AG08396 (cell line): ENCODE data around the gene TAS2R19.
"Not testable (repeated sequence)": the region's sequence is repeated elsewhere in the genome, so short reads cannot be mapped to it uniquely, and the experiment has no call there.

Experiments
- DNase-seq: peaks from one replicate; pipeline ENCODE4 v3.0.0; 2012; ENCODE audit warnings: low spot score, mixed read lengths

The TAS2R19 gene, protein sequence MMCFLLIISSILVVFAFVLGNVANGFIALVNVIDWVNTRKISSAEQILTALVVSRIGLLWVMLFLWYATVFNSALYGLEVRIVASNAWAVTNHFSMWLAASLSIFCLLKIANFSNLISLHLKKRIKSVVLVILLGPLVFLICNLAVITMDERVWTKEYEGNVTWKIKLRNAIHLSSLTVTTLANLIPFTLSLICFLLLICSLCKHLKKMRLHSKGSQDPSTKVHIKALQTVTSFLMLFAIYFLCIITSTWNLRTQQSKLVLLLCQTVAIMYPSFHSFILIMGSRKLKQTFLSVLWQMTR

DNA sequence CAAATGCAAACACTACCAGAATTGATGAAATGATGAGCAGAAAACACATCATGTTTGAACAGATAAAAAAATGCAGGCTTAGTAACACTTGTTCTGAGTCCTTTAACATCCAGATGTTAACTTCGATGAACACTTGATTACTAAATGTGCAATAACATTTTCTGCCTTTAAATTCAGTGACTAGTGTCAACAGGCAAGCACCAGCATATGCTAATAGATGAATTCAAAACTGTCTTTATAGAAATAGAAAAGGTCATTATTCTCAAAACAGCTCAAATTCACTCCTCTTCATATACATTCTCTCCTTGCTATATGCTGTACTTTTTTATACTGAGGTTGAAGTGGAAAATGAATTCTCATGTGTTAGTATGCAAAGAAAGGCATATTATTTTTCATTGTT lies at the start of gene TAS2R19:
Gene TAS2R19 (minus strand): TSS at position 101 of the 400 bp plus-strand sequence. CDS start 49 bp downstream, at position 52.
- no peak for DNase-seq

DNA sequence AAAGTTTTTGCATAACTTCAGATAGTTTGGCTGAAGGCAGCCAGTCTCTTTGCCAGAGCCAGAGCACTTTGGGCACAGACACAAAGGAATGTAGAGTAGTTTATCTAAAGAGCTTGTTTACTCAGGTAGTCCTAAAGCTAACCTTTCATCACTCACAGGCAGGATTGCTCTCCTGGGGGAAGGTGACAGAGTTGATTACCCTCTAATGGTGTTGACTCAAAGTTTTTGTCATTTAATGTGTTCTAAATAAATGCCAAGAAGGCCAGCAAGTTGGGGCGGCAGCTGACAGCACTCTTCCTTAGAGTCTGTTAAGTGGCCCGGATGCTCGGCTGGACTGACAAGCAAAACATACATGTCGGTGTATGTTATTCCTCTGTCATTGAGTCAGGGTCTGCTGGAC lies 49.0 kb upstream of the TAS2R19 start:
- no peak for DNase-seq

DNA sequence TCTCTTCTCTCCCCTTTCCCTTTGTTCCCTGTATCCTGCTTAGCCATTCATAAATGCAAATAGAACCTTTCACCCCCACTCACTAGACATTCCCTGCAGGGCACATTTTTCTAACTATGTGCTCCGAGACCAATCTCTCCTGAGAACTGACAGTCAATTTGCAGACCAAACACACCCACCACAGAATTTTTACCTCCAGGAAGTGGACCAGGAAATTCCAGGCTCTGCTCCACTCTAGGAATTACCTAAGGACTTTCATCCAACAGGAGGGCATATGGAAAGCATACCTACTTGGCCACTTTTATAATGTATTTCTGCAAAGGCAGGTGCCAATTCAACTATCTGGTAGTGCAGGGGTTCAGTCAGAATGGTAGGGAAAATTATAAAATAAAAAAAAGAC lies 48.6 kb upstream of the TAS2R19 start:
- DNase-seq, result no peak

DNA sequence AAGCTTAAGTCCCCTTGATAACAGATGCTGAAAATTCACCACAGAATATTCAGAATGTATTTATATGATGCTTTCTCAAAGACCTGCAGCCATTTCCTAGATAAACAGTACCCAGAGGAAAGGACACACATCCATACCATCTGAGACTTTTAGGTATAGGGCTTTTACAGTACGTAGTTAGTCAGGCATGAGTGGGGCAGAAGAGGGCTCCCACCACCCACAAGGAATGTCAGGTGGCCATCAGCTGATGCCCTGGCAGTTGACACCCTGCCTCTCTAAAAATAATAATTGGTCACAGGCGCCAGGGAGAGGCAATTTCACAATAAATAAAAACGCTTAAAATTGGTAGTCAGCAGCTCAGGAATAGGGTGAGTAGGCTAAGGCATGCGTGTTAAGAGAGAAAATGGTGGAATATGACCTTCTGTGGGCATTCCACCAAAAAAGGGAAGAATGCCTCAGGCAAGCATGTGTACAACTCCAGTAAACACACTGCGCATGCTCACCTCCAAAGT lies 47.5 kb upstream of the TAS2R19 start:
- DNase-seq, result no peak

DNA sequence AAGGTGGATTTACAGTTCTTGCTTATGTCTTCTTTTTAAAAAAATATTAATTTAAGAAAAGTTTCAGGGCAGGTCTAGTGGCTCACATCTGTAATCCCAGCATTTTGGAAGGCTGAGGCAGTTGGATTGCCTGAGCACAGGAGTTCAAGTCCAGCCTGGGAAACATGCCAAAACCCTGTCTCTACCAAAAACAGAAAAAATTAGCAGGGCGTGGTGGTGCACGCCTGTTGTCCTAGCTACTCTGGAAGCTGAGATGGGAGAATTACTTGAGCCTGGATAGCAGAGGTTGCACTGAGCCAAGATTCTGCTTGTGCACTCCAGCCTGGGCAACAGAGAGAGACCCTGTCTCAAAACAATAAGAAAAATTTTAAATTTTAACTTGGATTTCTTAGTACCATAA lies 45.1 kb upstream of the TAS2R19 start:
- DNase-seq, result no peak

DNA sequence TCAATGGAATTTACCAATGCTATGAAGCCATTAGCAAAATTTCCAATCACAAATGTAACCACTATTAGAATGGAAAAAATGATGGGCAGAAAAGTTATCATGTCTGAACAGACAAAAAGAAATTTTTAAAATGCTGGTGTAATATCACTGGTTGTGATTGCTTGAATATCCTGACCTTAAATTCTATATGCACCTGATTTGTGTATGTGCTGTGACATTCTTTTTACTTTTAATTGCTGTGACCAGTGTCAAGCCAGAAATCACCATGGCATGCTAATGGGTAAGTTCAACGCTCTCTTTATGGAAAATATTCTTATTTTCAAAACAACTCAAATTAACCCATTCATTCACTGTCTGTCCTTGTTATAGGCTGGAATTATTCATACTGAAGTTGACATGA lies 39.8 kb upstream of the TAS2R19 start, which contains the start of gene TAS2R46:
Gene TAS2R46 (minus strand): TSS at position 101 of the 400 bp plus-strand sequence. CDS start 0 bp downstream, at position 101.
- not testable (repeated sequence) for DNase-seq

DNA sequence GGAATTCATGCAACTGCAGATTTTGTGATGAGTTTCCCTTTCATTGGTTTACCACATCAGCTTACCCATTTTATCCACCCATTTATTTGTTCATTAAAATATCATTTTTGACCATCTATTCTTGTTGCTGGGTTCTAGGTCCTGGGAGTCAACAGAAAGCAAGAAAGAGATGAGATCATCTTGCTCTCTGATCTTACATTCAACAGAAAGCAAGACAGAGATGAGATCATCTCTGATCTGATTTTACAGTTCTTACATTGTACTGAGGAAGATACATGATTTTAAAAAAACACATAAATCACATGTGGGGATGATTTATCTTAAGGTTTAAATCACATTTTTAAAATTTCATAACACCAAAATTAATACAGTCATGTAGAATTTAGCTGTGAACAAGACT lies 37.4 kb upstream of the TAS2R19 start:
- DNase-seq, result no peak

DNA sequence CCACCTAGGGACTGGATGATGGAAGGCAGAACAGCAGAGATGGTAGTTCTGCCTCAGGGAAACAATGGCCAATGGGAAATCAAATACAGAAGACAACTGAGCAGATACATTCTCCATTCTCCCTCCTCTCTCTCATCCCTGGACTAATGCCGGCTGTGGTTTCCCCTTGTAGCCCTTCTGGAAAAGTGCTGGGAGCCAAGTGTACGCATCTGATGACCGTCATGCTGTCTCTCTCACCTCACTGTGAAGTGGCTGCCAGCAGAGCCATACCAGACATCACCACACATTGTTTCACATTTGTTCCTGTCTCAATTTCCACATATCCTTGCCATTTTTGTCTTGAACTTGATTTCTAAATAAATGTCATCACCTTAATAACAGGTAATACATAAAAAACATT lies 36.6 kb upstream of the TAS2R19 start:
- no peak for DNase-seq

DNA sequence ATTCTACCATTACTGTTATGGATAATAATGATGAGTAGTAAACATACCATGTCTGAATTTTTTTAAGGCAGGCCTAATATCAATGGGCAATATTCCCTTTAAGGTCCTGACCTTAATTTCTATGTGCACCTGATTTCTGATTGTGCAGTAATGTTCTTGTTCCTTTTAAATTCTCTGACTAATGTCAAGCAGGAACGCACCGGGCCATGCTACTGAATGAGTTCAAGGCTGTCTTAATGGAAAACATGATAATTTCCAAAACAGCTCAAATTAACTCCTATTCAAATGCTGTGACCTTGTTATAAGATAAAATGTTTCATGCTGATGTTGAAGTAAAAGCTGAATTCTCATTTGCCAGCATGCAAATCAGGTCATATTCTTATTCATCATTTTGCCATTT lies 32.9 kb upstream of the TAS2R19 start:
- no peak for DNase-seq

DNA sequence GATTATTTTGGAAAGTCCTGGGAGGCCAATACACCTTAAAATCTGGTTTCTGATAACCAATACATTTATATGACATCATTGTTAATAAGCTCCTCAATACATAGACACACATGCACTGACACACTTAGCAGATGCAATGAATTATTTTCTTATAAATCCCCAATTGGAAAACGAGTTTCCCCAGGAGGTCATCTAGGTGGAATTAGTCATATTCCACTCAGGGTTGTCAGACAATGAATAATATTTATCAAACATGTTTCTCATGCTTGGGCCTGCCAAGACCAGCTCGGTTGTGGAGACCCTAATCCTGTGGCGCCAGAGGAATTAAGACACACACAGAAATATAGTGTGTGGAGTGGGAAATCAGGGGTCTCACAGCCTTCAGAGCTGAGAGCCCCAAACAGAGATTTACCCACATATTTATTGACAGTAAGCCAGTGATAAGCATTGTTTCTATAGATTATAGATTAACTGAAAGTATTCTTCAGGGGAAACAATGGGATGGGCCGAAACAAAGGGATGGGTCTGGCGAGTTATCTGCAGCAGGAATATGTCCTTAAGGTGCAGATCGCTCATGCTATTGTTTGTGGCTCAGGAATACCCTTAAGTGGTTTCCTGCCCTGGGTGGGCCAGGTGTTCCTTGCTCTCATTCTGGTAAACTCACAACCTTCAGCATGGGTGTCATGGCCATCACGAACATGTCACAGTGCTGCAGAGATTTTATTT lies 27.5 kb upstream of the TAS2R19 start:
- not testable (repeated sequence) for DNase-seq

DNA sequence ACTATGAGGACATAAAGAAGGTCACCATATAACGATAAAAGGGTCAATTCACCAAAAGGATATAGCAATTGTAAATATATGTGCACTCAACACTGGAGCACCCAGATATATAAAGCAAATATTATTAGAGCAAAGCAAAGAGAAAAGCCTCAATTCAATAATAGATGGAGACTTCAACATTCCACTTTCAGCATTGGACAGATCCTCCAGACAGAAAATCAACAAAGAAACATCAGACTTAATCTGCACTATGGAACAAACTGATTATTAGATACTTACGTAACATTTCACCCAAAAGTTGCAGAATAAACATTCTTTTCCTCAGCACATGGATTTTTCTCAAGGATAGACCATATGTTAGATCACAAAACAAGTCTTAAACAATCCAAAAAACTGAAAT lies 18.9 kb upstream of the TAS2R19 start:
- DNase-seq, result not testable (repeated sequence)

DNA sequence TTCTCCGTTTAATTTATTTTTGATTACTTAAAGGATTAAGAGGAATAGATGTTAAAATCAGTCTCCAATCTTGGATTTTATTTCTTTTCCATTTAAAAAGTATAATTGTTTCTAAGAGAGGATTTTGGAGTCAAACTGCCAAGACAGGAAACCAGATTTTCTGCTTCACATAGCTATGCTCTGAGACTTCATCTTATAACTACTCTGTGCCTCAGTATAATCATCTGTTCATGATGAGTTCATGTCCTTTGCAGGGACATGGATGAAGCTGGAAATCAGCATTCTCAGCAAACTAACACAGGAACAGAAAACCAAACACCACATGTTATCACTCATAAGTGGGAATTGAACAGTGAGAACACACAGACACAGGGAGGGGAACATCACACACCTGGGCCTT lies 17.7 kb upstream of the TAS2R19 start:
- DNase-seq, result no peak

DNA sequence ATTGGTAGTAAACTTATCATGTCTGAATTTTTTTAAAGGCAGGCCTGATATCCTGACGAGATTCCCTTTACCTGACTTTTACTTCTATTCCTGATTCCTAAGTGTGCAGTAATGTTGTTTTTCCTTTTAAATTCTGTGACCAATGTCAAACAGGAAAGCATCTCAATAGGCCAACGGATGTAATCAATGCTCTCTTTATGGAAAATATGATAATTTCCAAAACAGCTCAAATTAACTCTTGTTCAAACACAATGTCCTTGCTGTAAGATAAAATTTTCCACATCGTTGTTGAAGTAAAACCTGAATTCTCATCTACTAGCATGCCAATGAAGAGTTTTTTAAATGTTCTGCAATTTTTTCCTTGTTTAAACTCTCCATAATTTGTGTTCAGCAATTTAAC lies 16.8 kb upstream of the TAS2R19 start:
- no peak for DNase-seq

DNA sequence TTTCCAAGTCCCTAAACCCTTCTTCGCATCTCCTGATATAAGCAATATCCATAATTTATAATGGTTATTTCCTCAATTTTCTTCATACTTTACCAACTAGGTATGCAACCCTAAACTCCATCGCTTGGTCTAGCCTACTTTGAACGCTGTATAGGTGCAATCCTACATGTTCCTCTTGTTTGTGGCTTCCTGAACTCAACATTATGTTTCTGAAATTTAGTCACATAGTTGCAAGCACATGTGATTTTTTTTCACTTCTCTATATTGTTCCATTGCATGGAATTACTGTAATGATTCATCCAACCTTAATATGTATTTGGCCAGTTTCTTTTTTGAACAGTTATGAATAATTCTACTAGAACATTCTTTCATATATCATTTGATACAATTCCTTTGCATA lies 11.5 kb upstream of the TAS2R19 start:
- DNase-seq, result not testable (repeated sequence)

DNA sequence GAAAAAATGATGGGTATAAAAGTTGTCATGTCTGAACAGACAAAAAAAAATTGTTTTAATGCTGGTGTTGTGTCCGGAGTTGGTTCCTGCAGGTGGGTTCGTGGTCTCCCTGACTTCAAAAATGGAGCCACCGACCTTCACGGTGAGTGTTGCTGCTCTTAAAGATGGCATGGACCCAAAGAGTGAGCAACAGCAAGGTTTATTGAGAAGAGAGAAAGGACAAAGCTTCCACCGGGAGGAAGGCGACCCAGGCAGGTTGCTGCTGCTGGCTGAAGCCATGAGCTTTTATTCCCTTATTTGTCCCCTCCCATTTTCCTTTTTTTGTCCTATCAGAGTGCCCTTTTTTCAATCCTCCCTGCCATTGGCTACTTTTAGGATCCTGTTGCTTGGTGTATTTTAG lies 8.9 kb upstream of the TAS2R19 start, which contains the start of gene TAS2R31:
Gene TAS2R31 (minus strand): TSS at position 101 of the 400 bp plus-strand sequence. CDS start 72 bp downstream, at position 29.
- DNase-seq, result no peak

DNA sequence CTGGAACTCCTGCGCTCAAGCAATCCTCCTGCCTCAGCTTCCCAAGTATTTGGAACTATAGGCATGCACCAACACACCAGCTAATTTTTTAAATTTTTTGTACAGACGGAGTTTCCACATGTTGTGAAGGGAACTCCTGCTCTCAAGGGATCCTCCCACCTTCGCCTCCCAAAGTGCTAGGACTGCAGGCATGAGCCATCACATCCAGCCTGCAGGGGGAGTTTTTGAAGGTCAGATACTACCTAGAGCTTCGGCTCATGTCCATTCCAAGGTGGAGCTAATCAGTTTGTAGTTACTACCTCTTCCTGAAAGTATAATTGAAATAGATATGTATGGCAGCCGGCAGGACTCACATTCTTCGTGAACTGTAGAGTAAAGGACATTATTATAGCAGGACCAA lies 3.7 kb upstream of the TAS2R19 start:
- no peak for DNase-seq

DNA sequence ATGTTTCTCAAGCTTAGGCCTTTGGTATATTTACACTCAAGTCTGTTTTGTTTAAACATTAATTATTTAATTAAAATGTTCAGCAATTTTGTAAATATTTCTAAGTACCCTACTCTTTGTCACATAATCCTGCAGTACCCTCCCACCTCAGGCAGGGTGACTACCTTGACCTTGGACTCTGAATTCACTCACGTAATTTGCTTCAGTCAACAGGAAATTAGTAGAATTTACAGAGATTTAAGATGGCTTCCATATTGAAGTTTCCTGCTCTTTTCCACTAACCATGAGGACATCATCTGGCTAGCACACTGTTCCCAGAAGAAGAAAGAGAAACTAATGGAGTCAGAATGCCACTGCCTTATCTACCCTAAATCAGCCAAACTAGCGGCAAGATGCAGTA lies 967 bp upstream of the TAS2R19 start:
- no peak for DNase-seq

DNA sequence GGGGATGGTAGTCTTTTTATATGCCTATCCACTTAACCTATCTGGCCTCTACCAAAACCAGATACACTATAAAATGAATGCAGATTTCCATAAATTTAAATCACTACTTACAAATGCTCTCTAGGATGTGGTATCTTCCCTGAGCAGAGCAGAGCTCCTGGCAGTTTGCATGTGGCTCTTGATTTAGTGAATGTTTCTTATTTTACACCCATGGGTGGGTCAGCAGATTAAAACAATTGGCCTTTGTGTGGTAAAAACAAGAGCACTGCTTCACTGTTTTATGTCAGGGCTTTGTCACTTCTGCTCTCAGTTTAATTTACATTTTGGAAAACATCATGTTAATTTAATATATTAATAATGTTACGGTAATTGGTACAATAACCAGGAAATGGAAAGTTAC lies 5.5 kb downstream of the TAS2R19 start:
- DNase-seq, result no peak

DNA sequence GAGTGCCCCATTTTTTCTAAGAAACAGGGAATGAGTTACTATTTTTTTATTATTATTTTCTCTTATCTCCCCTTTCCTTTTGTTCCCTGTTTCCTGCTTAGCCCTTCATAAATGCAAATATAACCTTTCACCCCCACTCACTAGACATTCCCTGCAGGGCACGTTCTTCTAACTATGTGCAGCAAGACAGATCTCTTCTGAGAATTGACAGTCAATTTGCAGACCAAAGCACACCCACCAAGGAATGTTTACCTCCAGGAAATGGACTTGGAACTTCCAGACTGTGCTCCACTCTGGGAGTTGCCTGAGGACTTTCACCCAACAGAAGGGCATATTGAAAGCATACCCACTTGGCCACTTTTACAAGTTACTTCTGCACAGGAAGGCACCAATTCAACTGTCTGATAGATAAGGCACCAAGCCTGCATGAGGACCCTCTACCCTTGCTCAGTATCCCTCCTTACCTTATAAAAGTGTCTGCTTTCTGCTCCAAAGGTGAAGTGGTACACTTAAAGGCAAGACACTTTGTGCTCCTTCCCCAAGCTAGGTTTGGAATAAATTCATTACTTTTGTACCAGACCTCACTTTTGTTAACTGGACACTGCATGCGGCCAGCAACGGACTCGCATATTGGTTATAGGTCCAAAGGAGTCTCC lies 6.5 kb downstream of the TAS2R19 start:
- no peak for DNase-seq

DNA sequence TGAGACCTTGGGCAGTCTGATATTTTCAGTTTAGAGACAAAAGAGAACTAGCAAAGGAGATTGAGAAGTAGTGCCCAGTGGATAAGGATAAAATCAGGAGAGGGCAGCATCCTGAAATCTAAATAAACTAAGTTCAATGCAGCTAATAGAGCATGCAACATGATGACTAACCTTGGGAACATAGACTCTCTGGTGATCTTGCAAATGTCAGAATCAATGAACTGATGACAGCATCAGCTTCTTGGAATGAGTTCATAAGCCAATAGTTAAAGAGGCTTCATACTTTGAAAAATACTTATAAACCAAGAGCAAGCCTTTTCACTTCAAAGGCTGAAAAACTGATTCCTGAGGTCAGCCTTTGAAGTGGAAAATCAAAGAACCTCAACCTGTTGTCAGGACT lies 8.2 kb downstream of the TAS2R19 start:
- DNase-seq, result no peak

DNA sequence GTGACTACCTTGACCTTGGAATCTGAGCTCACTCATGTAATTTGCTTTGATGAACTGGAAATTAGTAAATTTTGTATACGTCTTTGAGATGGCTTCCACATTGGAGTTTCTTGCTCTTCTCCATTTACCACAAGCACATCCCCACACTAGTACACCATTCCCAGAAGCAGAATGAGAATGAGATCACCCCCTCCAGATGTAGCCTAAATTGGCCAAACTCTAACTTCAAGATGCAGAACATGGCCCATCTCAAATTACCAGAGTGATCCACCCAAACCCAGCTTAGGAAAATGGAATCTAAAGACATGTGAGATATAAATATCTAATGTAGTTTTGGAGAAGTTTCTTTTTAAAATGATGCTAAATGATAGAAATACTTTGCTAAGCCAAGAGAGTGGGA lies 14.8 kb downstream of the TAS2R19 start:
- no peak for DNase-seq

DNA sequence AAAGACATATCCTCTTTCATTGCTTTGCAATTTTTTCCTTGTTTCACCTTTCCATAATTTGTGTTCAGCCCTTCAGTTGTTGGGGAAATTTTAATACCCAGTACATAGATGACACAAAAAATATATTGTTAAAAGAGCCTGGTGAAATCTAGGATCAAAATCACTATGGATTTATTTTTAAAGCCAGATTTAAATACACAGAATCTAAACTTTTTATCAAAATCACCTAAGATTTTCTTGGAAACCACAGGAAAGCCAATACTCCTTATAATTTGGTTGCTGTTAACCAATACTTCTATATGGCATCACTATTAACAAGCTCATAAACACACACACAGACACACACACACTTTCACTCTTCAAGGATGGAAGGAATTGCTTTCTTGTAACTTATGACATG lies 24.2 kb downstream of the TAS2R19 start, which contains the start of gene TAS2R20:
Gene TAS2R20 (minus strand): TSS at position 101 of the 400 bp plus-strand sequence. CDS start 429 bp downstream, outside the sequence.
- no peak for DNase-seq

DNA sequence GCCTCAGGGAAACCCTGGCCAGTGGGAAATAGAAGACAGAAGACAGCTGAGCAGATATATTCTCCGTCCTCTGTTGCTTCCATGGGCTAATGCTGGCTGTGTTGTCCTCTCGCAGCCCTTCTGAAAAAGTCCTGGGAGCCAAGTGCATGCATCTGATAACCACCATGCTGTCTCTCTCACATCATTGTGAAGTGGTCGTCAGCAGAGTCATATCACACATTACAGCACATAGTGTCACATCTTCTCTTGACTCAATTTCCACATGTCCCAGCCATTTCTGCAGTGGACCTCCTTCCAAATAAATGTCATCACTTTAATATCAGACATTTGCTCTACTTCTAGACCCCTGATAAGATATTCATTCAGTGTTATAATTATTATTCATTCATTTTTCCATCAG lies 28.1 kb downstream of the TAS2R19 start:
- DNase-seq, result no peak
